GM12878 (cell line): ENCODE results near the gene TGFB1. TPM values are rescaled to one million over a fixed set of nuclear protein-coding genes. Genes with fewer than 3 reads are reported as not detected.

ENCODE experiments used
- ATAC-seq: fragments of 200-7000 bp; cut with Tn5 transposase; 3 replicates; pipeline ENCODE4 v1.9.1; 2020; ENCODE audit warnings: mild to moderate bottlenecking, moderate library complexity
- BruUV-seq: library from RNA; stranded (reverse); fragments of 400-500 nt; replicated peaks from 2 replicates; lab custom pipeline; 2021; lab: Mats Ljungman, UMichigan
- CTCF ChIA-PET: fragments of 300-600 bp; sonication (Branson Sonifier 250); formaldehyde crosslinking; extraction: SDS; loops from one replicate; lab custom pipeline; 2021; ENCODE audit warnings: inconsistent platforms; lab: Yijun Ruan, JAX
- POLR2A ChIA-PET: fragments of 350-600 bp; formaldehyde crosslinking; extraction: SDS; loops from one replicate; lab custom pipeline; 2021; ENCODE audit warnings: inconsistent platforms; lab: Charles Lee
- RAD21 ChIA-PET: fragments of 300-600 bp; sonication (Branson Sonifier 250); formaldehyde crosslinking; loops from one replicate; lab custom pipeline; 2023; ENCODE audit warnings: antibody characterized with exemption; ENCODE audit not compliant: unreplicated experiment; lab: Charles Lee
- SMC1A ChIA-PET: fragments of 300-600 bp; sonication (Branson Sonifier 250); formaldehyde crosslinking; loops from one replicate; lab custom pipeline; 2023; ENCODE audit not compliant: unreplicated experiment, uncharacterized antibody; lab: Charles Lee
- DNase-seq: peaks from one replicate; pipeline ENCODE4 v3.0.0-alpha.2; 2011; ENCODE audit warnings: low read depth, low spot score
- FAIRE-seq: peaks from 3 replicates; lab custom pipeline; 2011; peaks lifted over from hg19 to GRCh38; lab: Jason Lieb, UNC
- H2AFZ ChIP-seq: 2 replicates; pipeline ENCODE4 v1.6.0; 2011; ENCODE audit warnings: low read depth, low read length, control low read depth; ENCODE audit not compliant: control insufficient read depth
- H3K27ac ChIP-seq: 2 replicates; pipeline ENCODE4 v1.5.1; 2011; ENCODE audit warnings: control low read depth; ENCODE audit not compliant: control insufficient read depth, insufficient read depth
- H3K27me3 ChIP-seq, 2 experiments: replicated peaks in 1 of 2; 2 replicates each; pipeline versions ENCODE4 v1.6.0 to v1.6.1; 2011; ENCODE audit warnings: low read length in 1 of 2; ENCODE audit not compliant: control insufficient read depth in 2 of 2, insufficient read depth in 2 of 2
- H3K36me3 ChIP-seq, 2 experiments: 2 replicates each; pipeline ENCODE4 v1.5.1; 2011; ENCODE audit warnings: low read length in 1 of 2; ENCODE audit not compliant: control insufficient read depth in 2 of 2, insufficient read depth in 2 of 2
- H3K4me1 ChIP-seq: 2 replicates; pipeline ENCODE4 v1.6.1; 2011; ENCODE audit warnings: mild to moderate bottlenecking, low read length, moderate library complexity, mixed read lengths; ENCODE audit not compliant: control insufficient read depth, insufficient read depth
- H3K4me2 ChIP-seq: 2 replicates; pipeline ENCODE4 v1.6.0; 2011; ENCODE audit warnings: control low read depth; ENCODE audit not compliant: control insufficient read depth, insufficient read depth
- H3K4me3 ChIP-seq: fragments of 200-600 bp; sonication (generic); 2 replicates; pipeline ENCODE4 v1.5.1; 2016
- H3K79me2 ChIP-seq: 2 replicates; pipeline ENCODE4 v1.6.0; 2011; ENCODE audit warnings: low read length; ENCODE audit not compliant: control insufficient read depth, insufficient read depth
- H3K9ac ChIP-seq: 2 replicates; pipeline ENCODE4 v1.8.0; 2011; ENCODE audit warnings: low read length, control low read depth, mixed read lengths; ENCODE audit not compliant: control insufficient read depth, insufficient read depth
- H3K9me3 ChIP-seq: replicated peaks from 3 replicates; pipeline ENCODE4 v1.5.1; 2011; ENCODE audit warnings: mild to moderate bottlenecking, low read length; ENCODE audit not compliant: control insufficient read depth, insufficient read depth
- H4K20me1 ChIP-seq: 2 replicates; pipeline ENCODE4 v1.6.0; 2011; ENCODE audit not compliant: control insufficient read depth, insufficient read depth
- BRCA1 ChIP-seq: IDR thresholded peaks from 2 replicates; pipeline ENCODE4 v1.6.1; 2011; ENCODE audit warnings: low read depth, low read length, improper control_type of control experiment
- IRF3 ChIP-seq: fragments of 450-650 bp; IDR thresholded peaks from 2 replicates; pipeline ENCODE4 v1.6.1; 2014; ENCODE audit warnings: mild to moderate bottlenecking
- TCF12 ChIP-seq: IDR thresholded peaks from 2 replicates; pipeline ENCODE4 v1.6.1; 2011; ENCODE audit warnings: low read depth, mild to moderate bottlenecking, low read length
- ZBTB33 ChIP-seq: fragments of 450-650 bp; IDR thresholded peaks from 2 replicates; pipeline ENCODE4 v1.6.1; 2017; ENCODE audit warnings: mild to moderate bottlenecking
- WGBS: methylation state at CpG from one replicate; pipeline ENCODE4 v1.1.6; 2016; ENCODE audit warnings: low lambda C conversion rate; ENCODE audit not compliant: insufficient replicate concordance, insufficient coverage; ENCODE audit errors: missing lambda C conversion rate; 5-methylcytosine and 5-hydroxymethylcytosine counted together
- in situ Hi-C: fragments of 300-500 bp; cut with MboI; formaldehyde crosslinking; loops from 9 replicates; pipeline ENCODE4 v1.14.3; 2018; ENCODE audit warnings: mixed read lengths
- intact Hi-C: fragments of 100-400 bp; cut with micrococcal nuclease; formaldehyde crosslinking; loops from one replicate; pipeline ENCODE4 v1.14.2; 2022; ENCODE audit not compliant: unreplicated experiment
- polyA plus RNA-seq, 11 experiments: library from polyadenylated mRNA; depleted of rRNA in 4 of 11; unstranded in 6 of 11; stranded (reverse) in 5 of 11; fragments of >200 nt; fragmentation: Nextera tagmentation in 4 of 11; fragmentation: Illumina TruSeq in 1 of 11; extraction: Ambion mirVana in 4 of 11; extraction: Trizol in 1 of 11; gene quantifications; 1 replicate in 1 of 11; 2 replicates in 10 of 11; pipeline versions ENCODE4 v1.2.1 to v1.2.3, GENCODE V29; 2011 to 2016; ENCODE audit warnings: inconsistent platforms in 2 of 11, missing spikeins in 2 of 11, low read depth in 1 of 11
- total RNA-seq, 4 experiments: library from RNA; depleted of rRNA in 3 of 4; stranded (reverse); fragments of >200 nt in 3 of 4; fragmentation: Illumina TruSeq in 1 of 4; extraction: Trizol in 1 of 4; gene quantifications; 2 replicates each; pipeline versions ENCODE4 v1.2.1 to v1.2.3, GENCODE V29; 2013 to 2021

Gene TGFB1
- total and polyA plus RNA-seq, 10 of the 15 experiments (the other 5 are each of a cell fraction or from before 2014, with no cell fraction given), result 0.23 to 120 (median 10.9) TPM

DNA sequence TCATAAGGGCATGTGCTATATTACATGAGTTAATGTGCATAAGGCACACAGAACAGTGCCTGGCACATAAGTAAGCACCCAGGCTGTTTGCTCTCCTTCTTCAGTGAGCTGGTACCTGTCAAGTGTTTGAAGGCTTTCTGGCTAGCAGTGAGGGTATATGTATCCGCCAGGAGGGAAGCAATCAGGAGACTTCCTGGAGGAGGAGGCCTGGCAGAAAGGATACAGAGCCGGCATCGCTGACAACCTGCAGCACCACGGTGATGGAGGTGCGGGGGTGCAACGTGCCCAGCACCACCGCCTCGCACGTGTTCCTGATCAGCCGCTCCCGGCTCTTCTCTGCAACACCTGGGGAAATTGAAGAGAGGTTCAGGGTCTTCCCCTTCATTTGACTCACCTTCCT is 37.9 kb upstream of the TGFB1 start:
- ChIA-PET CTCF (interaction anchor here (0.6 kb wide), 1 partner anchor 47 kb away, joined by 3 read pairs; no protein-coding TSS in a partner anchor), RAD21 (no interaction called here), POLR2A (no interaction called here), SMC1A (no interaction called here)
- H3K4me2 ChIP-seq, result no peak overlapping the region
- H4K20me1 ChIP-seq, result no peaks in the 10 kb centered on the region
- H3K9me3 ChIP-seq, result no peaks in the 10 kb centered on the region
- H3K4me3 ChIP-seq, result no peak overlapping the region
- H3K27ac ChIP-seq, result no peak overlapping the region
- no peak for FAIRE-seq
- no TSS peak for BruUV-seq
- 87% methylated on average over 11 of the region's 11 CpGs for WGBS
- peaks cover 23% of the 10 kb centered on the region in 2 experiments; a peak in 3 of 4 replicates for H3K36me3 ChIP-seq
- intact Hi-C loops, result no loop called here
- no peak for ATAC-seq
- peaks cover 30% of the 10 kb centered on the region for H3K79me2 ChIP-seq
- H3K27me3 ChIP-seq, result no peaks in the 10 kb centered on the region
- H3K4me1 ChIP-seq, result peaks cover 21% of the 10 kb centered on the region
- H2AFZ ChIP-seq, result no peak overlapping the region
- no peak overlapping the region for H3K9ac ChIP-seq
- TF ChIP-seq BRCA1 (no peak), ZBTB33 (no peak), IRF3 (no peak), TCF12 (no peak)
- TF ChIP-seq, all 136 proteins: peak for 0
- in situ Hi-C loops, result no loop called here
- no peak for DNase-seq
